T-helper 17 cell (primary cell): ENCODE results near the gene OGN. TPM values are rescaled to one million over a fixed set of nuclear protein-coding genes. Genes with fewer than 3 reads are reported as not detected.
"Not testable (repeated sequence)": the region's sequence is repeated elsewhere in the genome, so short reads cannot be mapped to it uniquely, and the experiment has no call there.

Experiments
- ATAC-seq: fragments of 150-1000 bp; cut with Tn5 transposase; 2 replicates; pipeline ENCODE4 v1.10.0; 2021; ENCODE audit warnings: mild to moderate bottlenecking, moderate library complexity
- DNase-seq, 3 donors: peaks; one replicate each; pipeline versions ENCODE4 v3.0.0 to v3.0.0-alpha.2; 2020 to 2021
- H3K9me3 ChIP-seq: one replicate; pipeline ENCODE4 v1.7.0; 2013; ENCODE audit warnings: low read length, mild to moderate bottlenecking; ENCODE audit not compliant: control insufficient read depth, poor library complexity, severe bottlenecking
- H3K27ac Mint-ChIP-seq: one replicate; pipeline ENCODE4 v1.8.0; 2022; ENCODE audit warnings: mild to moderate bottlenecking, moderate library complexity, mixed read lengths
- H3K27me3 Mint-ChIP-seq: one replicate; pipeline ENCODE4 v1.8.0; 2022; ENCODE audit warnings: mixed read lengths
- H3K36me3 Mint-ChIP-seq: one replicate; pipeline ENCODE4 v1.8.0; 2022; ENCODE audit warnings: low read depth, mixed read lengths
- H3K4me1 Mint-ChIP-seq: one replicate; pipeline ENCODE4 v1.8.0; 2022; ENCODE audit warnings: mild to moderate bottlenecking, mixed read lengths
- H3K4me3 Mint-ChIP-seq: one replicate; pipeline ENCODE4 v1.8.0; 2022; ENCODE audit warnings: mild to moderate bottlenecking, moderate library complexity, mixed read lengths
- total RNA-seq, 4 donors: library from RNA in 2 of 4; stranded (reverse) in 2 of 4; gene quantifications; one replicate each; pipeline ENCODE4 v1.2.3 and lab custom pipeline; 2022 to 2026

OGN gene
- total RNA-seq, 2 donors from 2014 or later, result 0.52 TPM; not detected in 1

DNA sequence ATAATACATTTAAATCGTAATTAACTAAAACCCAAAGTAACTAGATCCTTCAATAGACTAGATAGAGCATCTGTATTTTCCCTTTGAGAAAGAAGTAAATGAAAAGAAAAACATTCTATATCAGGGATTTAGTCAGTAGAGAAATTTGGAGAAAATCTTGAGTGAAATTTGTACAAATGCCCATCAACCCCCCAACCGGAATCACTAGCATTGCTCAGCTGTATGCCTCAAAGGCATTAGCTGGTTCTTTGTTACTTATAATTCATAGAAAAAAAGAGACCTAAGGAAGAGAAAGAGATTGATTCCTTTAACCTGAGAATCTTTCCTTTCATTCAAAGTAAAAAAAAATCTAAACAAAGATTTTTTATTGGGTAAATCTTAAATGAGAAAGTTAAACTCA lies 19.2 kb upstream of the OGN start:
- no peaks in the 10 kb centered on the region for H3K9me3 ChIP-seq
- ATAC-seq (no peak), DNase-seq (no peak)
- Mint-ChIP-seq H3K4me3 (no peak overlapping the region), H3K4me1 (no peaks in the 10 kb centered on the region), H3K27ac (no peak overlapping the region), H3K36me3 (no peaks in the 10 kb centered on the region), H3K27me3 (no peaks in the 10 kb centered on the region)

DNA sequence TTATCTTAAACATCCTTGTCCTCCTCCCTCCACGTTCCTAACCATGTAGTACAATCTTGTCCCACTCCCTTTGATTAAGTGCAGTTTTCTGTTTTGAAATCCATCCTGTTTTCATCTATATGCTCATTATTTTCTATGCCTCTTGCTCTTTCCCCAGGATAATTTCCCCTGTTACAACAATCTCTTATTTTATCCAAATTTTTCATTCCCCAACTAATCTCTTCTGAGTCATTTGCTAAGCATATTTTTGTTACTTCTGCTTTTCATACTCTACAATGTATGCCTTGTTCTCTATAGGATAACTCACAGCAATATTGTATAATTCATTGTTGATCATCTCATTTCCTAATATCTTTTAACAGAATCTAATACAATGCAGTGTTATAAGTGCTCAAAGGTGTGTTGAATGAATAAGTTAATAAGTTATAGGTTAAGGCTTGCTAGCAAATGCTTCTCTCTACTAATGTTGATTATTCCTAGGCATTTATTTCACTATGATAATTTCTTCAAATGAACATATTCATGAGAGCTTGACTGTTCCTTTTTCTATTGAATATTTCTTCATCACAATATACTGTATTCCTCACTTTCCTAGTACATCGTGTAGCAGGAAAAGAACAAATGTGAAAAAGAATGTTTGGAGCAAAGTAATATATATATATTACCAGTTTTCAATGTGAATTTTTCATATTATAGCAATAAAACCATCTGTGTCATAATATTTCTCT lies 18.4 kb upstream of the OGN start:
- peak overlapping the region; percentile 37 for H3K27ac Mint-ChIP-seq
- no peaks in the 10 kb centered on the region for H3K9me3 ChIP-seq
- no peaks in the 10 kb centered on the region for H3K27me3 Mint-ChIP-seq
- DNase-seq (no peak), ATAC-seq (no peak)
- no peaks in the 10 kb centered on the region for H3K36me3 Mint-ChIP-seq
- H3K4me1 Mint-ChIP-seq, result no peaks in the 10 kb centered on the region
- H3K4me3 Mint-ChIP-seq, result no peak overlapping the region

DNA sequence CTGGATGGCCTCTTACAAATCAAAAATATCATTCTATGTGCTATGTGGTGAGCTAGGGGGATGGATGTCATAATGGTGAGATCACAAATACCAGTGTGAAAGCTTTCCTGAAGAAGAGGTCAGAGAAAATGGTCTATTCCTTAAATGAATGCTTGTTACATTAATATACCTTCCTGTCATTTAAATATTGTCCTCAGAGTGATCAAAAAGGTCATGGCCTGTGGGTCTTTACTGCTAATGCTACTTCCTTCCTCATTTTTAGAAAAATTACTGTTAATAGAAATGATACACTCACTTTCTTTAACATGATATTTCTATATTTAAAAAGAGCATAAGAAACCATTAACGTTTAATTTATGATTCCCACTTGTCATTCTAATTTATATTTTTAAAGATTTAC lies 10.2 kb upstream of the OGN start:
- Mint-ChIP-seq H3K27ac (no peak overlapping the region), H3K27me3 (no peaks in the 10 kb centered on the region), H3K36me3 (no peaks in the 10 kb centered on the region)

DNA sequence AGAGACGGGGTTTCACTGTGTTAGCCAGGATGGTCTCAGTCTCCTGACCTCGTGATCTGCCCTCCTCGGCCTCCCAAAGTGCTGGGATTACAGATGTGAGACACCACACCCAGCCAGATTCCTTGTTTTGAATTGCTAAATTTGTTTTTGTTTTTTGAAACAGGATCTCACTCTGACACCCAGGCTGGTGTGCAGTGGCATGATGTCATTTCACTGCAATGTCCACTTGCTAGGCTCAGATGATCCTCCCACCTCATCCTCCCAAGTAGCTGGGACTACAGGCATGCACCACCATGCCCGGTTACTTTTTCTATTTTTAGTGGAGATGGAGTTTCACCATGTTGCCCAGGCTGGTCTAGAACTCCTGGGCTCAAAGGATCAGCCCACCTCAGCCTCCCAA lies 6.8 kb upstream of the OGN start:
- not testable (repeated sequence) for H3K27ac Mint-ChIP-seq, H3K9me3 ChIP-seq, DNase-seq, H3K36me3 Mint-ChIP-seq, ATAC-seq, H3K27me3 Mint-ChIP-seq, H3K4me3 Mint-ChIP-seq, H3K4me1 Mint-ChIP-seq

More for the DNA sequence above, 10.2 kb upstream of the OGN start:
- no peaks in the 10 kb centered on the region for H3K9me3 ChIP-seq
- no peak overlapping the region for H3K4me3 Mint-ChIP-seq
- DNase-seq (no peak), ATAC-seq (no peak)
- H3K4me1 Mint-ChIP-seq, result no peaks in the 10 kb centered on the region

DNA sequence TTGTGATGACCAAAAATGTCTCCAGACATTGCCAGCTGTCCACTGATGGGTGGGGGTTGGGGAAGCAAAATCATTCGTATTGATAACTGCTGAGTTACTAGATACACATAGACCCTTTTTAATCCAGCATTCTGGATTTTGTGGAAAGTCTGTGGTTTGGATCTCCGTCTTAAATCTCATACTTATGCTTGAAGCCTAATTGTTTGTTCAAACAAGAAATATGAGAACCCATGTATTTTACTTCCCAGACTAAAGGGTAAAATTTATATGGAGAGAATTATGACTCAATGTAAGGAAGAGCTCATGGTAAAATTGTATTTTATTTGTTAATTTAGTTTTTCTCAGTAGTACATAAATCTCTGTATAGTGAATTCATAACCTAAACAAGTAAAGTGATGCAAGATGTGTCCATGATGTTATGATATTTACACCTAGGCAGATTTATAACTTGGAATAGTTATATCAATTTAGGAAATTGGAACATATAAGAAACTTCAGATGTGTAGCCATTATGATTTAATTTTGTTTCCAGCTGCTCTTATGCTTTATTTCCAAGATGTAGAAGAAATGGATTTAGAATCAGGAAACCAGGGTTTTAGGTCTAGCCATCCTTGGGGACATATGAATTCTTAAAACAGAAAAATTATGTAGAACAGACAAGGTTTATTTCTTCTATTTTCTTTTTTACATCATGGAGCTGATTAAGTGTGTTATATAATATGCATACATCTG lies 4.5 kb upstream of the OGN start:
- H3K27ac Mint-ChIP-seq, result no peak overlapping the region
- ATAC-seq, result no peak
- DNase-seq, result no peak
- no peak overlapping the region for H3K4me3 Mint-ChIP-seq
- H3K4me1 Mint-ChIP-seq, result peaks cover 15% of the 10 kb centered on the region
- H3K36me3 Mint-ChIP-seq, result no peaks in the 10 kb centered on the region
- no peaks in the 10 kb centered on the region for H3K9me3 ChIP-seq
- H3K27me3 Mint-ChIP-seq, result no peaks in the 10 kb centered on the region

DNA sequence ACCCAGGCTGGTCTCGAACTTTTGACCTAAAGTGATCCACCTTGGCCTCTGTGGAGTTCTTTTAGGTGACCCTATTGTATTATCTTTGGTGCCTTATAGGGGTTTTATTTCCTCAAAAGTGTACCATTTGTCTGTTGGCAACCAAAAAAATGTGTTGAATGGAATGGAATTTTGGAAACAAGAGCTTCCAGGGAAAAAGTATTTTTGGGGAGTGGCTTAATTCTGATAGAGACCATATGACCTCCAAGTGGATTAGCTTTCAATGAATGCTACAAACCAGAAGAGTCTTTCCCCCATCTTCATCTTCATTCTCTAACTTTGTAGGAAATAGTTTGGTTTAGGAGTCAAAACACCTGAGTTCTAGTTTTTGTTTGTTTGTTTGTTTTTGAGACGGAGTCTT lies 3.4 kb upstream of the OGN start:
- H3K36me3 Mint-ChIP-seq, result no peaks in the 10 kb centered on the region

DNA sequence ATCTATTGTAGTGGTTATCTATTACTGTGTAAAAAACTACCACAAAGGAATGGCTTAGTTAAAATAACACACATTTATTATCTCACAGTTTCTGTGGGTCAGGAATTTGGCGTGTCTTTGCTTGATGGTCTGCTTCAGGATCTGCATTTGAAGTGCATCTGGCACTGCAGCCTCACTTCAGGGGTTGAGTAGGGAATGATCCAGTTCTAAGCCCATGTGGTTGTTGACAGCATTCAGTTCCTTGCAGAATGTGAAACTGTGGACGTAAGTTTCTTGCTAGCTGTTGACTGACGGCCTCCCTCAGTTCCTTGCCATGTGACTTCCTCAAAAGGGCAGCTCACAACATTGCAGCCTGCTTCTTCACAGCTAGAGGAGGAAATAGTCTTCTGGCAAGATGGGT lies 2.1 kb upstream of the OGN start:
- DNase-seq (no peak), ATAC-seq (peak; percentile 90)
- H3K4me3 Mint-ChIP-seq, result peak overlapping the region; percentile 31
- no peaks in the 10 kb centered on the region for H3K27me3 Mint-ChIP-seq
- H3K4me1 Mint-ChIP-seq, result peaks cover 15% of the 10 kb centered on the region
- H3K36me3 Mint-ChIP-seq, result no peaks in the 10 kb centered on the region
- no peaks in the 10 kb centered on the region for H3K9me3 ChIP-seq
- peak overlapping the region; percentile 77 for H3K27ac Mint-ChIP-seq

More for the DNA sequence above, 3.4 kb upstream of the OGN start:
- H3K27me3 Mint-ChIP-seq, result no peaks in the 10 kb centered on the region
- no peak for DNase-seq
- H3K4me1 Mint-ChIP-seq, result peaks cover 15% of the 10 kb centered on the region
- no peaks in the 10 kb centered on the region for H3K9me3 ChIP-seq
- H3K4me3 Mint-ChIP-seq, result no peak overlapping the region
- H3K27ac Mint-ChIP-seq, result peak overlapping the region; percentile 34
- ATAC-seq, result no peak

DNA sequence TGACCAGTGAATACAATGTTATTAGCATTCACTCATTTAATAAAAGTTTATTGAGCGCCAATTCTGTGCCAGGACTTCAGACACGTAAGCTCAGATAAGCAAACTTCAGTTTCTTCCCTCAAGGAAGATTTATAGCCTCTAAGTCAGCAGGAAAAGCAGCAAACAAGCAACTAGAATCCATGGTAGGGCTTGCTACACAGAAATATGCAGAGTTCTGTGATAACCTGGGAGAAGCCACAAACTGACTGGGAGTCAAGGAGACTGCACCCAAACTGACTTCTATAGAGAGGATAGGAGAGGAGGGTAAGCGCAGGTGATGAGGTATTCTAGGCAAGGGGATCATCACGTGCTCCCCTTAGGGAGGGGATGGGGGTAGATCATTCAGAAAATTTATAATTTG lies 1.4 kb upstream of the OGN start:
- no peaks in the 10 kb centered on the region for H3K9me3 ChIP-seq
- Mint-ChIP-seq H3K4me1 (peaks cover 15% of the 10 kb centered on the region), H3K4me3 (no peak overlapping the region), H3K27ac (peak overlapping the region; percentile 77), H3K36me3 (no peaks in the 10 kb centered on the region), H3K27me3 (no peaks in the 10 kb centered on the region)
- no peak for DNase-seq
- no peak for ATAC-seq

DNA sequence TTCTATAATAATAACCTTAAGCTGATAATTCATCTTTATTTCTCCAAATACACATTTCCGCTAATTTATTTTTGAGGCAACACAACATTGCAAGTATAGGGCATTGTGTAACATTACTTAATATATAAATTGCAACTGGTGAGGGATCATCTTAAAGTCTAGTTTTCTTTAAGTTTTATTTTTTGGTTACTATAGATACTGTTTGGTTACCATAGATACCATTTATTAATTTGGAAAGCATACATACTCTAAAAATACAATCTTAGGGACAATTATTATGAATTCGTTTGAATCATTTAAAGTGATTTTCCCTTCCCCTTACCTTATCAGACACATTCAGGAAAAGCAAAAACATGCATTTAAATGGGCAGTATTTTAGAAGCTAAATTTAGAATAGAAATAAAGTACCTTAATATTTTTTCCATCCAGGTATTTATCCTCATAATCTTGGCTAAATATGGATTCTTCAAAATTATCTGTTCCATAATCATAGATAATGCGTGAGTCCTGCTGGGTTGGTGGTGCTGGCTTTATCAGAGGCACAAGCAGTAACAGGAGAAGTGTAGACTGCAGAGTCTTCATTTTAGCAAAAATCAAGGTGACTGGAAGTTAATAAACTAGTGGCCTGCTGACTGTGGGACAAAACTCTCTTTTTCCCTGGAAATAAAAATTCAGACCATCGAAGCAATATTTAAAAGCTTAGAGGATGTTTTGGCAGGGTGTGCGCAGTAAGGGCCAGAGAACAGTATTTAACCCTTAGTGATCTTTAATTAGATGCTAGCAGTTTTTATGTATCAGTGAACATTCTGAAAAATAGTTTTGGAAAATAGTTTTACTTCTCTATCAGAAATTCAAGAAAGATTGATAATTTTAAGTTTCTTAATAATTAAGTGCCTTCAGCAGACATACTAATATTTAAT lies 1.3 kb downstream of the OGN start:
- no peak for DNase-seq
- H3K4me1 Mint-ChIP-seq, result peaks cover 15% of the 10 kb centered on the region
- H3K27me3 Mint-ChIP-seq, result no peaks in the 10 kb centered on the region
- H3K36me3 Mint-ChIP-seq, result no peaks in the 10 kb centered on the region
- H3K4me3 Mint-ChIP-seq, result no peak overlapping the region
- H3K9me3 ChIP-seq, result no peaks in the 10 kb centered on the region
- no peak overlapping the region for H3K27ac Mint-ChIP-seq
- ATAC-seq, result no peak

DNA sequence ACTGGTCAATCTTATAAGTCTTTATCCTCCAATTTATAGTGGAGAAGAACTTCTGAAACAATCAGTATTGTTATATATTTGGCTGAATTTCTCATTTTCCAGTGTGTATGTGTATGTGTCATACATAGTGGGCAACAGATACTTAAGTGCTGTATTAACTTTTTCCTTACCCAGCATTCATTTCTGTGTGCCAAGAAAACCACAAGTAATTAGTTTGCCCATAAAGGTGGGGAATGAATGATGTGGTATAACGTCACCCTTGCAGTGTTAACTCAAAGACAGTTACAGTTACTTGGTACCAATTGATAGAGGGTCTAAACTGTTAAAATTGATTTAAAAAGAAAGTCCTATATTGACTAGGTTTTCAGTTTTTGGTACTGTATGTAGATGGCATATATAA lies 2.0 kb downstream of the OGN start:
- H3K36me3 Mint-ChIP-seq, result no peaks in the 10 kb centered on the region
- no peak overlapping the region for H3K4me3 Mint-ChIP-seq
- H3K27me3 Mint-ChIP-seq, result no peaks in the 10 kb centered on the region
- peaks cover 15% of the 10 kb centered on the region for H3K4me1 Mint-ChIP-seq
- H3K9me3 ChIP-seq, result no peaks in the 10 kb centered on the region
- DNase-seq (no peak), ATAC-seq (no peak)
- H3K27ac Mint-ChIP-seq, result no peak overlapping the region

DNA sequence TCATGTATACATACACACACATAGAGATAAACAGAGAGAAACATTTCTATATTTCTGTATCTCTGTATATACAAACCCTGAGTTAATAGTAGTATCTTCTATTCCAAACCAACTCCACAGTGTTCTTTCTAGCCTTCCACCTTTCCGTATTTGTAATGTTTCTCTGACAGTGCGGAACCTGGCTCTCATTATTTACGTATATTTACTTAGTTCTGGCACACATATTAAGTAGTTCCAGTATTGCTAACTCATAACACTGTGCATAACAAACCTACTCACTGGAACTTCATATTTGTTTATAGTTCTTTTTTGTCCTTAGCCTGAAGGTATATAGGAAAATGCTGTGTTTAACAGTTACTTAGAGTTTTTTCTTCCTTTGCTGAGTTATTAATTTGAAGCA lies 6.5 kb downstream of the OGN start:
- no peak for ATAC-seq
- no peak overlapping the region for H3K27ac Mint-ChIP-seq
- no peaks in the 10 kb centered on the region for H3K4me1 Mint-ChIP-seq
- H3K36me3 Mint-ChIP-seq, result no peaks in the 10 kb centered on the region
- no peak overlapping the region for H3K4me3 Mint-ChIP-seq
- no peaks in the 10 kb centered on the region for H3K27me3 Mint-ChIP-seq
- H3K9me3 ChIP-seq, result no peaks in the 10 kb centered on the region
- DNase-seq, result no peak

DNA sequence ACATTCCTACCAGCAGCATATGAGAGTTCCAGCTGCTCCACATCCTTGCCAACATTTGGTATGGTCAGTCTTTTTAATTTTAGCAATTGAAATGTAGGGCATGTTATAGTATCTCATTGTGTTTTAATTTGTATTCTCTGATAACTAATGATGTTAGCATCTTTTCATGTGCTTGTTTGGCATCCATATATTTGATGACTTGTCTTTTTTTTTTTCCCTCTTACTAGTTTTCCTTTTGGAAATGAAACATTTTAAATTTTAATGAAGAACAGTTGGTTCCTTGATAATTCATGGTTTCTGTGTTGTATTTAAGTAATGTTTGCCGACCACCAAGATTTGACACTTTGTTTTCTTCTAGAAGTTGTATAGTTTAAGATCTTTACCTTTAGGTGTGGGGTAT lies 8.8 kb downstream of the OGN start:
- Mint-ChIP-seq H3K4me1 (no peaks in the 10 kb centered on the region), H3K36me3 (no peaks in the 10 kb centered on the region), H3K27ac (no peak overlapping the region), H3K4me3 (no peak overlapping the region), H3K27me3 (no peaks in the 10 kb centered on the region)
- ATAC-seq (no peak), DNase-seq (no peak)
- H3K9me3 ChIP-seq, result no peaks in the 10 kb centered on the region

DNA sequence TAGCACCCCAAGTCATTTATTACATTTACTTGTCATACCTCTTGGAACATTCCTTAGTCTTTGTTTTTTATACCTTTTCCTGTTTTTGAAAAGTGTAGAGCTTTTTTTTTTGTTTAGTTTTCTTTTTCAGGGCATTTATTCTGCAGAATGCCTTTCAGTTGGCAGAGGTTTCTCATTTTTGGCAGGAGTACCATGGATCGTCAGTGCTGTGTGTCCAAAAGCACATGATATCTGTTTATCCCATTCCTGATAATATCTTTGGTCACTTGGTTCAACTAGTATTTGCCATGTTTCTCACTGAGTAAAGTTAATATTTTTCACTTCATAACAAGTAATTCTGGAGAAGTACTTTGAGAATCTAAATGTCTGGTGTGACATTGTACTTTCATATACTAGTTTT lies 10.7 kb downstream of the OGN start:
- H3K9me3 ChIP-seq, result no peaks in the 10 kb centered on the region
- H3K4me1 Mint-ChIP-seq, result no peaks in the 10 kb centered on the region
- DNase-seq (no peak), ATAC-seq (no peak)
- H3K27ac Mint-ChIP-seq, result no peak overlapping the region
- H3K4me3 Mint-ChIP-seq, result no peak overlapping the region
- no peaks in the 10 kb centered on the region for H3K36me3 Mint-ChIP-seq
- H3K27me3 Mint-ChIP-seq, result no peaks in the 10 kb centered on the region
